Heart right ventricle (tissue), 16 donors: Measurements from ENCODE around the gene AHSG. TPM values are rescaled to one million over a fixed set of nuclear protein-coding genes. Genes with fewer than 3 reads are reported as not detected.
A peak's percentile ranks its signal among the peaks of the same experiment; 100 is the strongest.
"Not testable (repeated sequence)": the region's sequence is repeated elsewhere in the genome, so short reads cannot be mapped to it uniquely, and the experiment has no call there.

ENCODE experiments used
- ATAC-seq, 8 donors: fragments of 200-7000 bp; cut with Tn5 transposase; one replicate each; pipeline ENCODE4 v1.9.1; 2020; ENCODE audit warnings: mild to moderate bottlenecking in 8 of 8, moderate library complexity in 8 of 8, moderate number of reproducible peaks in 1 of 8
- DNase-seq, 2 donors: peaks; one replicate each; pipeline ENCODE4 v3.0.0-alpha.2; 2020
- H3K27ac ChIP-seq, 10 donors: fragments of 200-600 bp; sonication (generic) in 2 of 10; one replicate each; pipeline versions ENCODE4 v1.5.0 to v1.8.0; 2020 to 2022; ENCODE audit warnings: mild to moderate bottlenecking in 3 of 10
- H3K27me3 ChIP-seq, 7 donors: fragments of 200-600 bp; one replicate each; pipeline ENCODE4 v1.8.0; 2021 to 2022; ENCODE audit warnings: mild to moderate bottlenecking in 2 of 7
- H3K36me3 ChIP-seq, 9 donors: fragments of 200-600 bp; sonication (generic) in 1 of 9; one replicate each; pipeline versions ENCODE4 v1.5.0 to v1.8.0; 2020 to 2022; ENCODE audit warnings: mild to moderate bottlenecking in 2 of 9
- H3K4me1 ChIP-seq, 9 donors: fragments of 200-600 bp; sonication (generic) in 1 of 9; one replicate each; pipeline versions ENCODE4 v1.5.0 to v1.8.0; 2020 to 2022; ENCODE audit warnings: mild to moderate bottlenecking in 4 of 9
- H3K4me3 ChIP-seq, 10 donors: fragments of 200-600 bp; sonication (generic) in 2 of 10; one replicate each; pipeline versions ENCODE4 v1.5.0 to v1.8.0; 2020 to 2022; ENCODE audit warnings: mild to moderate bottlenecking in 7 of 10, moderate library complexity in 2 of 10
- H3K9me3 ChIP-seq, 11 donors: fragments of 200-600 bp in 10 of 11; sonication (generic) in 2 of 11; one replicate each; pipeline versions ENCODE4 v1.5.0 to v1.8.0; 2013 to 2022; ENCODE audit warnings: mild to moderate bottlenecking in 2 of 11, control low read depth in 1 of 11, moderate library complexity in 1 of 11
- CTCF ChIP-seq, 9 donors: fragments of 200-600 bp; sonication (generic) in 2 of 9; IDR thresholded peaks; one replicate each; pipeline versions ENCODE4 v1.5.0 to v1.8.0; 2021 to 2022; ENCODE audit warnings: antibody characterized with exemption in 9 of 9, mild to moderate bottlenecking in 5 of 9, moderate library complexity in 1 of 9
- WGBS, 2 donors: extraction: QIAGEN DNeasy Blood & Tissue Kit; methylation state at CpG; one replicate each; pipeline ENCODE4 v1.1.7; 2013; ENCODE audit warnings: inconsistent platforms in 1 of 2; 5-methylcytosine and 5-hydroxymethylcytosine counted together
- intact Hi-C, 10 donors: fragments of 100-400 bp; cut with DNase I; formaldehyde crosslinking; loops; one replicate each; pipeline versions ENCODE4 v1.11.1 to v1.14.2; 2022
- polyA plus RNA-seq, 2 donors: library from polyadenylated mRNA; stranded (reverse); fragments of 200-250 nt; gene quantifications; one replicate each; pipeline ENCODE4 v1.2.3, GENCODE V29; 2013
- total RNA-seq, 10 donors: library from RNA; stranded (reverse); fragmentation: NEBNext Ultra II Directional in 3 of 10; extraction: Animal tissue kit (Norgen Biotek cat#: 25700) in 3 of 10; gene quantifications; one replicate each; pipeline versions ENCODE4 v1.2.1 to v1.2.4, GENCODE V29; 2021 to 2023
- donor health status: Arrhythmogenic right ventricular cardiomyopathy.
- donor health status: ischemic (EF 13 %, LVEDD 7.1; RV severe dilation, severe dysfunction).
- donor health status: healthy with polysubstance abuse.
- donor health status: DM: no; HTN: yes; CAD: no.
- donor health status: DM: no; HTN: no; CAD: no.
- donor health status: ischemic (EF 25% LVEDD 6.9; RV normal size, moderate dysfunction).
- donor health status: ischemic (EF 25% LVEDD 5.7; RV mildly dilated, moderate dysfunction).
- donor health status: healthy.
- donor health status: DM: yes; HTN: yes; CAD: no.
- donor health status: Ischemic cardiomyopathy.
- donor health status: ischemic (EF 35%, LVEDD 5.7; RV mildly dilated, moderate dysfunction).
- donor health status: nonischemic (EF 11% LVEDD 7.7; RV severe dilation, severe dysfunction).
- donor health status: DM: yes; HTN: yes; CAD: no.
- donor health status: PGD.
- donor health status: ischemic (EF 29% LVEDD 5.4; RV normal size, mild dysfunction).
- donor health status: nonischemic (EF 23%, LVEDD 6.1; RV moderate dilation, normal function).

AHSG gene
- total and polyA plus RNA-seq, 12 donors, result not detected

- Histone ChIP-seq H3K4me3 (peak within 1 kb of the TSS; percentile 67 to 97 (median 93)), H3K4me1 (peaks cover 0 to 71% (median 57%) of the 10 kb centered on the region in 9 donors), H3K9me3 (no peaks in the 10 kb centered on the region), H3K36me3 (peaks cover 0 to 22% (median 0%) of the 10 kb centered on the region in 9 donors), H3K27me3 (no peaks in the 10 kb centered on the region), H3K27ac (peak within 1 kb of the TSS; percentile 46 to 95 (median 92))
- ATAC-seq (peak; percentile 77 to 86 (median 82)), DNase-seq (peak; percentile 91 to 93)
- WGBS, 2 donors, result 0 to 1% methylated on average over 66 of the region's 66 CpGs
- intact Hi-C loops, result loop anchor here in 2 of 10 donors (2.0 to 5.0 kb wide), 2 partner anchors 215 to 458 kb away; partner anchors contain the start of genes EIF4A2 (in 1 of the 2) and ETV5 (in 1 of the 2)
- TF ChIP-seq CTCF (IDR thresholded peaks at IDR 0.05), result no peak
These were observed 45.6 kb upstream of the AHSG start, which contains the start of gene TBCCD1 for GRCh38 chr3:186567072-186567921. Gene TBCCD1, minus strand, starts transcription at chr3:186567339. Its CDS starts 3,010 bp downstream, at chr3:186564329.

- ATAC-seq, result not testable (repeated sequence)
These were observed 43.5 kb upstream of the AHSG start for GRCh38 chr3:186569361-186569760.

GRCh38 chr3:186569779-186570095, 43.1 kb upstream of the AHSG start:
- intact Hi-C loops, result loop anchor here in 2 of 10 donors (5.0 kb wide), 1 partner anchor 213 kb away; the partner anchor contains the start of gene EIF4A2 (in 2 of the 2)
- TF ChIP-seq CTCF (IDR thresholded peaks at IDR 0.05), result no peak
- Histone ChIP-seq H3K36me3 (peaks cover 0 to 28% (median 10%) of the 10 kb centered on the region in 9 donors), H3K27ac (peak overlapping the region in 7 of 10 donors; percentile 9 to 92 (median 58)), H3K27me3 (no peaks in the 10 kb centered on the region), H3K9me3 (no peaks in the 10 kb centered on the region), H3K4me3 (peak overlapping the region in 9 of 10 donors; percentile 33 to 95 (median 82)), H3K4me1 (peaks cover 0 to 54% (median 45%) of the 10 kb centered on the region in 9 donors)
- 7 to 12% methylated on average over 7 of the region's 7 CpGs for whole genome bisulfite sequencing, 2 donors
- ATAC-seq (no peak), DNase-seq (no peak)

More at GRCh38 chr3:186569361-186569760, 43.5 kb upstream of the AHSG start:
- H3K4me3 ChIP-seq, result peak overlapping the region in 6 of 10 donors; percentile 77 to 92 (median 85)
- peaks cover 0 to 25% (median 10%) of the 10 kb centered on the region in 9 donors for H3K36me3 ChIP-seq
- intact Hi-C loops, result loop anchor here in 1 of 10 donors (5.0 kb wide), 1 partner anchor 213 kb away; the partner anchor contains the start of gene EIF4A2
- not testable (repeated sequence) for H3K27me3 ChIP-seq, DNase-seq, H3K9me3 ChIP-seq
- H3K4me1 ChIP-seq, result peaks cover 0 to 56% (median 47%) of the 10 kb centered on the region in 9 donors
- WGBS, 2 donors, result 86 to 88% methylated on average over 11 of the region's 11 CpGs
- H3K27ac ChIP-seq, result peak overlapping the region in 2 of 10 donors; percentile 9 to 92

GRCh38 chr3:186570096-186570940, 42.5 kb upstream of the AHSG start, which contains the start of gene DNAJB11:
Gene DNAJB11, plus strand, starts transcription at chr3:186570720. Its CDS starts 178 bp downstream, at chr3:186570898.
- peak; percentile 98 to 99 for DNase-seq
- peaks cover 0 to 34% (median 11%) of the 10 kb centered on the region in 9 donors for H3K36me3 ChIP-seq

More at GRCh38 chr3:186570096-186570940, 42.5 kb upstream of the AHSG start, which contains the start of gene DNAJB11:
- 0% methylated on average over 59 of the region's 59 CpGs for WGBS, 2 donors
- intact Hi-C loops, result loop anchor here in 1 of 10 donors (5.0 kb wide), 1 partner anchor 212 kb away; the partner anchor contains the start of gene EIF4A2
- no peaks in the 10 kb centered on the region for H3K27me3 ChIP-seq
- no peak for TF ChIP-seq CTCF (IDR thresholded peaks at IDR 0.05)
- H3K4me1 ChIP-seq, result peaks cover 0 to 48% (median 42%) of the 10 kb centered on the region in 9 donors
- H3K9me3 ChIP-seq, result no peaks in the 10 kb centered on the region
- H3K27ac ChIP-seq, result peak within 1 kb of the TSS; percentile 43 to 95 (median 91)
- ATAC-seq, result peak; percentile 94 to 97 (median 96)
- peak within 1 kb of the TSS; percentile 65 to 95 (median 86) for H3K4me3 ChIP-seq
